Mammary epithelial cell (primary cell): ENCODE measurements around the gene LNP1.

Source experiments
- EZH2 ChIP-seq: IDR thresholded peaks from 2 replicates; pipeline ENCODE4 v1.6.1; 2012; ENCODE audit warnings: low read length, inconsistent platforms, borderline replicate concordance
- TF ChIP-seq, protein P1 (sequence below), 2 donors: IDR thresholded peaks in 1 of 2; conservative IDR thresholded peaks in 1 of 2; 2 replicates each; pipeline ENCODE4 v1.5.1; 2011 to 2012; ENCODE audit warnings: inconsistent platforms in 2 of 2, low read length in 2 of 2, mild to moderate bottlenecking in 2 of 2, control low read depth in 1 of 2, low read depth in 1 of 2; ENCODE audit not compliant: insufficient read depth in 1 of 2; ENCODE audit errors: extremely low read depth in 1 of 2

DNA sequence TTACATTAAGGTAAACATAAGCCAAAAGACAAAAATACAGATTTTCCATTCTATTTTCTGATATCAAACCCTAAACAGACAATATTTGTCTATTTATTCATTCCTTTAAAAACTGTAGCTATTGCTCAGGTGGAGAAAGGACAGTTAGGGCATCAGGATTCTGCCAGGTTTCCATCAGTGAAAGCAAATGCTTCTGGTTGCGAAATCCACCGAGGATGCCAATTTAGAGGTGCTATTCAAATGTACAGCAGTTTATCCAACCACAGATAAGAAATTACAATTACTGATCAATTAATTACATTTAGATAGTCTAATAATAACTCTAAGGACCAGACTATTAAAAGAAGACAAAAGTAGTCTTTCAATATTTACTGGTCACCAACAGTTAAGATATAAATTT, 4.4 kb upstream of the LNP1 start:
- TF ChIP-seq, protein P1, sequence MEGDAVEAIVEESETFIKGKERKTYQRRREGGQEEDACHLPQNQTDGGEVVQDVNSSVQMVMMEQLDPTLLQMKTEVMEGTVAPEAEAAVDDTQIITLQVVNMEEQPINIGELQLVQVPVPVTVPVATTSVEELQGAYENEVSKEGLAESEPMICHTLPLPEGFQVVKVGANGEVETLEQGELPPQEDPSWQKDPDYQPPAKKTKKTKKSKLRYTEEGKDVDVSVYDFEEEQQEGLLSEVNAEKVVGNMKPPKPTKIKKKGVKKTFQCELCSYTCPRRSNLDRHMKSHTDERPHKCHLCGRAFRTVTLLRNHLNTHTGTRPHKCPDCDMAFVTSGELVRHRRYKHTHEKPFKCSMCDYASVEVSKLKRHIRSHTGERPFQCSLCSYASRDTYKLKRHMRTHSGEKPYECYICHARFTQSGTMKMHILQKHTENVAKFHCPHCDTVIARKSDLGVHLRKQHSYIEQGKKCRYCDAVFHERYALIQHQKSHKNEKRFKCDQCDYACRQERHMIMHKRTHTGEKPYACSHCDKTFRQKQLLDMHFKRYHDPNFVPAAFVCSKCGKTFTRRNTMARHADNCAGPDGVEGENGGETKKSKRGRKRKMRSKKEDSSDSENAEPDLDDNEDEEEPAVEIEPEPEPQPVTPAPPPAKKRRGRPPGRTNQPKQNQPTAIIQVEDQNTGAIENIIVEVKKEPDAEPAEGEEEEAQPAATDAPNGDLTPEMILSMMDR (conservative IDR thresholded peaks at IDR 0.05 in 1 of 2, IDR thresholded peaks at IDR 0.05 in 1 of 2; ENCODE audit: extremely low read depth in 1 of 2, insufficient read depth in 1 of 2, low read depth in 1 of 2, low read length in 2 of 2), result no peak
- TF ChIP-seq EZH2, result no peak
